K562 (cell line): Measurements from ENCODE around the gene GPR55. TPM values are rescaled to one million over a fixed set of nuclear protein-coding genes. Genes with fewer than 3 reads are reported as not detected.

Source experiments
- ADNP ChIP-seq: fragments of 200-800 bp; sonication (Bioruptor generic); IDR thresholded peaks from 2 replicates; pipeline ENCODE4 v1.6.1; 2016; ENCODE audit warnings: missing genetic modification characterization, missing compliant biosample characterization
- CTBP1 ChIP-seq: fragments of 450-650 bp; IDR thresholded peaks from 2 replicates; pipeline ENCODE4 v1.6.1; 2016; ENCODE audit warnings: borderline replicate concordance
- HMGN3 ChIP-seq: IDR thresholded peaks from 2 replicates; pipeline ENCODE4 v1.6.1; 2011; ENCODE audit warnings: borderline replicate concordance, low read depth, mild to moderate bottlenecking, mixed read lengths, low read length; ENCODE audit not compliant: insufficient read length; ENCODE audit errors: extremely low read depth
- RNF219 ChIP-seq: fragments of 250-450 bp; sonication (Bioruptor Pico); IDR thresholded peaks from 2 replicates; pipeline ENCODE4 v1.5.0; 2022; ENCODE audit warnings: mild to moderate bottlenecking
- SMARCE1 ChIP-seq: fragments of 450-650 bp; IDR thresholded peaks from 2 replicates; pipeline ENCODE4 v1.7.1; 2016; ENCODE audit warnings: mild to moderate bottlenecking
- SRF ChIP-seq, 2 experiments: fragments of 250-450, 450-650 bp in 1 of 2; sonication (Bioruptor Pico) in 1 of 2; sonication (generic) in 1 of 2; formaldehyde crosslinking; IDR thresholded peaks; 2 replicates each; pipeline versions ENCODE4 v1.5.0 to v1.5.1; 2020 to 2022; ENCODE audit warnings: mild to moderate bottlenecking in 1 of 2, missing genetic modification reagents in 1 of 2
- THAP7 ChIP-seq: fragments of 250-450 bp; sonication (Bioruptor Pico); IDR thresholded peaks from 2 replicates; pipeline ENCODE4 v1.5.0; 2021
- ZKSCAN1 ChIP-seq: fragments of 150-350 bp; IDR thresholded peaks from 2 replicates; pipeline ENCODE4 v1.6.1; 2016; ENCODE audit warnings: low read depth, low read length
- ZNF551 ChIP-seq: fragments of 250-450 bp; sonication (Bioruptor Pico); IDR thresholded peaks from 2 replicates; pipeline ENCODE4 v1.5.0; 2021; ENCODE audit warnings: mild to moderate bottlenecking, moderate library complexity
- polyA plus RNA-seq, 8 experiments: library from polyadenylated mRNA; depleted of rRNA in 4 of 8; stranded (reverse) in 5 of 8; unstranded in 3 of 8; fragments of >200 nt; fragmentation: Nextera tagmentation in 2 of 8; fragmentation: Illumina TruSeq in 1 of 8; extraction: Ambion mirVana in 2 of 8; extraction: Trizol in 1 of 8; gene quantifications; 2 replicates each; pipeline versions ENCODE4 v1.2.1 to v1.2.3, GENCODE V29; 2011 to 2014; ENCODE audit warnings: inconsistent platforms in 1 of 8, missing spikeins in 1 of 8
- total RNA-seq, 7 experiments: library from RNA; depleted of rRNA in 6 of 7; stranded (reverse); fragments of >200 nt in 6 of 7; fragmentation: Illumina TruSeq in 2 of 7; extraction: Trizol in 2 of 7; gene quantifications; 2 replicates each; pipeline versions ENCODE4 v1.2.1 to v1.2.3, GENCODE V29; 2011 to 2021; ENCODE audit warnings: low replicate concordance in 1 of 7
- TF ChIP-seq, protein P1 (sequence below): fragments of 250-450 bp; sonication (Bioruptor Pico); IDR thresholded peaks from 2 replicates; pipeline ENCODE4 v1.5.1; 2021; ENCODE audit warnings: mild to moderate bottlenecking

Gene GPR55
- total and polyA plus RNA-seq, 9 of the 15 experiments (the other 6 are each of a cell fraction or from before 2014, with no cell fraction given) = 0.11 to 0.49 (median 0.27) TPM

DNA sequence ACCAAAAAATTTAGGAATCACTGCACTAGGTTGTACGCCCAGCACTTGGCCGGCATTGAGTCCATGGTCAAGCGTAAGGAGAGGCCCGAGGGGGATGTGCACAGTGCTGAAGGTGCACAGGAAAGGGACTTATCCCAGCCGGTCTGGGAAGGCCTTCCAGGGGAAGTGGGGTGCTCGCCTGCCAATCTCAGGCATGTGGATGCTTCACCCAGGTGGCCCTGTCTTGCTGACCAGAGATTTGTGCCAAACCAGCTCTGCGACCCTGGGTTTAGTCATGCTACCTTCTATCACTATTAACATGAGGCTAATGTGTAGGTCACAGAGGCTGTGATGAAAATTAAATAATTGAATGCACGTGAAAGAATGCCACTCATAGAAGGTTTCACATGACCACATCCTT, 62.0 kb downstream of the GPR55 start (continued):
- no peak for TF ChIP-seq HMGN3
- TF ChIP-seq SRF (CRISPR knock-in tag; IDR thresholded peaks at IDR 0.05) = no peak
- no peak for TF ChIP-seq THAP7 (CRISPR knock-in tag)
- TF ChIP-seq, protein P1, sequence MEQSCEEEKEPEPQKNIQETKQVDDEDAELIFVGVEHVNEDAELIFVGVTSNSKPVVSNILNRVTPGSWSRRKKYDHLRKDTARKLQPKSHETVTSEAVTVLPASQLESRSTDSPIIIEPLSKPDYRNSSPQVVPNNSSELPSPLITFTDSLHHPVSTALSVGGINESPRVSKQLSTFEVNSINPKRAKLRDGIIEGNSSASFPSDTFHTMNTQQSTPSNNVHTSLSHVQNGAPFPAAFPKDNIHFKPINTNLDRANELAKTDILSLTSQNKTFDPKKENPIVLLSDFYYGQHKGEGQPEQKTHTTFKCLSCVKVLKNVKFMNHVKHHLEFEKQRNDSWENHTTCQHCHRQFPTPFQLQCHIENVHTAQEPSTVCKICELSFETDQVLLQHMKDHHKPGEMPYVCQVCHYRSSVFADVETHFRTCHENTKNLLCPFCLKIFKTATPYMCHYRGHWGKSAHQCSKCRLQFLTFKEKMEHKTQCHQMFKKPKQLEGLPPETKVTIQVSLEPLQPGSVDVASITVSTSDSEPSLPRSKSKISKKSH = no peak
- no peak for TF ChIP-seq RNF219
- no peak for TF ChIP-seq ZKSCAN1
- TF ChIP-seq SMARCE1 = no peak
- no peak for TF ChIP-seq ADNP (tag)
- TF ChIP-seq ZNF551 (CRISPR knock-in tag) = no peak
- no peak for TF ChIP-seq CTBP1
